ENCODE measurements around the gene GLP1R. TPM values are rescaled to one million over a fixed set of nuclear protein-coding genes. Genes with fewer than 3 reads are reported as not detected.

The GLP1R gene
- total RNA-seq, 4 donors from 2014 or later: not detected

GRCh38 chr6:39085129-39085797 lies 36.7 kb downstream of the GLP1R start:
- Histone ChIP-seq H3K27me3 (no peaks in the 10 kb centered on the region), H3K4me3 (no peak overlapping the region), H3K9me3 (no peaks in the 10 kb centered on the region), H3K27ac (no peak overlapping the region), H3K36me3 (no peaks in the 10 kb centered on the region), H3K4me1 (peaks cover 24 to 42% of the 10 kb centered on the region in 2 donors)
- no peak for DNase-seq
- ATAC-seq: no peak
- TF ChIP-seq POLR2A (IDR thresholded peaks at IDR 0.05): no peak
- TF ChIP-seq, protein P1, sequence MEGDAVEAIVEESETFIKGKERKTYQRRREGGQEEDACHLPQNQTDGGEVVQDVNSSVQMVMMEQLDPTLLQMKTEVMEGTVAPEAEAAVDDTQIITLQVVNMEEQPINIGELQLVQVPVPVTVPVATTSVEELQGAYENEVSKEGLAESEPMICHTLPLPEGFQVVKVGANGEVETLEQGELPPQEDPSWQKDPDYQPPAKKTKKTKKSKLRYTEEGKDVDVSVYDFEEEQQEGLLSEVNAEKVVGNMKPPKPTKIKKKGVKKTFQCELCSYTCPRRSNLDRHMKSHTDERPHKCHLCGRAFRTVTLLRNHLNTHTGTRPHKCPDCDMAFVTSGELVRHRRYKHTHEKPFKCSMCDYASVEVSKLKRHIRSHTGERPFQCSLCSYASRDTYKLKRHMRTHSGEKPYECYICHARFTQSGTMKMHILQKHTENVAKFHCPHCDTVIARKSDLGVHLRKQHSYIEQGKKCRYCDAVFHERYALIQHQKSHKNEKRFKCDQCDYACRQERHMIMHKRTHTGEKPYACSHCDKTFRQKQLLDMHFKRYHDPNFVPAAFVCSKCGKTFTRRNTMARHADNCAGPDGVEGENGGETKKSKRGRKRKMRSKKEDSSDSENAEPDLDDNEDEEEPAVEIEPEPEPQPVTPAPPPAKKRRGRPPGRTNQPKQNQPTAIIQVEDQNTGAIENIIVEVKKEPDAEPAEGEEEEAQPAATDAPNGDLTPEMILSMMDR (IDR thresholded peaks at IDR 0.05 in 4 of 5, conservative IDR thresholded peaks at IDR 0.05 in 1 of 5): no peak
- intact Hi-C loops (cut with DNase I; ENCODE audit: low total_unique reads) (loop anchor here (5.0 kb wide), 1 partner anchor 217 kb away; no protein-coding TSS in a partner anchor), in situ Hi-C loops (cut with MboI; ENCODE audit: low sequenced_read_pairs in 4 of 4) (no loop called here)

DNA sequence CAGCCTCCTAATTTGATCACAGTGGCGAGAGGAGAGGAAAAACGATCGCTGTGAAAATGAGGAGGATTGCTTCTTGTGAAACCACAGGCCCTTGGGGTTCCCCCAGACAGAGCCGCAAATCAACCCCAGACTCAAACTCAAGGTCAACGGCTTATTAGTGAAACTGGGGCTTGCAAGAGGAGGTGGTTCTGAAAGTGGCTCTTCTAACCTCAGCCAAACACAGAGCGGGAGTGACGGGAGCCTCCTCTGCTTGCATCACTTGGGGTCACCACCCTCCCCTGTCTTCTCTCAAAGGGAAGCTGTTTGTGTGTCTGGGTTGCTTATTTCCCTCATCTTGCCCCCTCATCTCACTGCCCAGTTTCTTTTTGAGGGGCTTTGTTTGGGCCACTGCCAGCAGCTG lies 37.7 kb downstream of the GLP1R start:
- in situ Hi-C loops (cut with MboI; ENCODE audit: low sequenced_read_pairs in 4 of 4) (no loop called here), intact Hi-C loops (cut with DNase I; ENCODE audit: low total_unique reads) (loop anchor here (5.0 kb wide), 1 partner anchor 216 kb away; no protein-coding TSS in a partner anchor)
- DNase-seq (no peak), ATAC-seq (no peak)
- TF ChIP-seq, protein P1 (IDR thresholded peaks at IDR 0.05 in 4 of 5, conservative IDR thresholded peaks at IDR 0.05 in 1 of 5): no peak
- TF ChIP-seq POLR2A (IDR thresholded peaks at IDR 0.05): no peak
- no peak overlapping the region for H3K4me3 ChIP-seq
- no peaks in the 10 kb centered on the region for H3K27me3 ChIP-seq
- H3K36me3 ChIP-seq: no peaks in the 10 kb centered on the region
- peaks cover 24 to 42% of the 10 kb centered on the region in 2 donors for H3K4me1 ChIP-seq
- no peak overlapping the region for H3K27ac ChIP-seq
- H3K9me3 ChIP-seq: no peaks in the 10 kb centered on the region

GRCh38 chr6:39086711-39087110 lies 38.1 kb downstream of the GLP1R start:
- H3K27ac ChIP-seq: no peak overlapping the region
- H3K27me3 ChIP-seq: no peaks in the 10 kb centered on the region
- no peaks in the 10 kb centered on the region for H3K36me3 ChIP-seq
- H3K4me3 ChIP-seq: no peak overlapping the region
- in situ Hi-C loops (cut with MboI; ENCODE audit: low sequenced_read_pairs in 4 of 4): no loop called here
- no peaks in the 10 kb centered on the region for H3K9me3 ChIP-seq
- DNase-seq: no peak
- H3K4me1 ChIP-seq: peaks cover 24 to 42% of the 10 kb centered on the region in 2 donors
- no peak for TF ChIP-seq POLR2A (IDR thresholded peaks at IDR 0.05)
- TF ChIP-seq, protein P1 (IDR thresholded peaks at IDR 0.05 in 4 of 5, conservative IDR thresholded peaks at IDR 0.05 in 1 of 5): no peak
- ATAC-seq: peak in 1 of 2 donors; percentile 76
- intact Hi-C loops (cut with DNase I; ENCODE audit: low total_unique reads): loop anchor here (5.0 kb wide), 1 partner anchor 216 kb away; no protein-coding TSS in a partner anchor

GRCh38 chr6:39087197-39087596 lies 38.6 kb downstream of the GLP1R start:
- TF ChIP-seq POLR2A (IDR thresholded peaks at IDR 0.05): no peak
- TF ChIP-seq, protein P1 (IDR thresholded peaks at IDR 0.05 in 4 of 5, conservative IDR thresholded peaks at IDR 0.05 in 1 of 5): no peak
- ATAC-seq: no peak
- no peak for DNase-seq
- no peak overlapping the region for H3K27ac ChIP-seq
- H3K36me3 ChIP-seq: no peaks in the 10 kb centered on the region
- intact Hi-C loops (cut with DNase I; ENCODE audit: low total_unique reads): loop anchor here (5.0 kb wide), 1 partner anchor 215 kb away; no protein-coding TSS in a partner anchor
- no peaks in the 10 kb centered on the region for H3K27me3 ChIP-seq
- H3K9me3 ChIP-seq: no peaks in the 10 kb centered on the region
- in situ Hi-C loops (cut with MboI; ENCODE audit: low sequenced_read_pairs in 4 of 4): no loop called here
- no peak overlapping the region for H3K4me3 ChIP-seq
- peaks cover 24 to 42% of the 10 kb centered on the region in 2 donors for H3K4me1 ChIP-seq

Measured in gastrocnemius medialis (tissue), 4 donors.